SK-N-SH (cell line): ENCODE data around the gene AEBP1. TPM values are rescaled to one million over a fixed set of nuclear protein-coding genes. Genes with fewer than 3 reads are reported as not detected.

ENCODE experiments used
- CTCF ChIA-PET: fragments of 300-600, 350-600 bp; formaldehyde crosslinking; extraction: SDS; loops from one replicate; lab custom pipeline; 2021; lab: Yijun Ruan, JAX
- POLR2A ChIA-PET: fragments of 350-600 bp; sonication (Branson Sonifier 250); formaldehyde crosslinking; extraction: SDS; loops from one replicate; lab custom pipeline; 2020; ENCODE audit warnings: antibody characterized with exemption, inconsistent platforms; lab: Yijun Ruan, JAX
- DNase-seq: peaks from one replicate; pipeline ENCODE4 v3.0.0; 2012
- H2AFZ ChIP-seq: fragments of 200-600 bp; sonication (generic); 2 replicates; pipeline ENCODE4 v1.8.1; 2016; ENCODE audit warnings: antibody characterized with exemption, mild to moderate bottlenecking, low read depth
- H3F3A ChIP-seq: fragments of 200-600 bp; sonication (generic); replicated peaks from 2 replicates; pipeline ENCODE3; 2016; ENCODE audit warnings: antibody characterized with exemption, mild to moderate bottlenecking; ENCODE audit not compliant: insufficient read depth
- H3K27ac ChIP-seq, 2 experiments: fragments of 200-500 bp in 1 of 2; fragments of 200-600 bp in 1 of 2; sonication (Bioruptor generic) in 1 of 2; sonication (generic), shearing (Covaris generic) in 1 of 2; 2 replicates each; pipeline versions ENCODE4 v1.5.1 to v1.6.1; 2014 to 2016; ENCODE audit warnings: low read depth in 2 of 2, inconsistent platforms in 1 of 2, low read length in 1 of 2, mild to moderate bottlenecking in 1 of 2, mixed read lengths in 1 of 2
- H3K27me3 ChIP-seq: fragments of 200-600 bp; sonication (generic), shearing (Covaris generic); 2 replicates; pipeline ENCODE4 v1.6.1; 2016; ENCODE audit warnings: mixed run types; ENCODE audit not compliant: insufficient read depth
- H3K36me3 ChIP-seq, 2 experiments: fragments of 200-500 bp in 1 of 2; fragments of 200-600 bp in 1 of 2; sonication (Bioruptor generic) in 1 of 2; sonication (generic) in 1 of 2; replicated peaks in 1 of 2; 2 replicates each; pipeline versions ENCODE3 to v1.5.1; 2014 to 2016; ENCODE audit warnings: low read length in 1 of 2, mild to moderate bottlenecking in 1 of 2; ENCODE audit not compliant: insufficient read depth in 2 of 2, control insufficient read depth in 1 of 2
- H3K4me1 ChIP-seq, 2 experiments: fragments of 200-500 bp in 1 of 2; fragments of 200-600 bp in 1 of 2; sonication (Bioruptor generic) in 1 of 2; sonication (generic), shearing (Covaris generic) in 1 of 2; 2 replicates each; pipeline versions ENCODE4 v1.5.1 to v1.6.1; 2014 to 2016; ENCODE audit warnings: low read depth in 1 of 2, low read length in 1 of 2, mixed run types in 1 of 2; ENCODE audit not compliant: insufficient read depth in 2 of 2, control insufficient read depth in 1 of 2
- H3K4me2 ChIP-seq: fragments of 200-600 bp; sonication (generic), shearing (Covaris generic); 2 replicates; pipeline ENCODE4 v1.6.1; 2017; ENCODE audit warnings: mixed run types
- H3K4me3 ChIP-seq, 2 experiments: fragments of 200-500 bp in 1 of 2; fragments of 200-600 bp in 1 of 2; sonication (Bioruptor generic) in 1 of 2; sonication (generic), shearing (Covaris generic) in 1 of 2; 2 replicates each; pipeline versions ENCODE4 v1.5.1 to v1.8.1; 2014 to 2016; ENCODE audit warnings: low read depth in 2 of 2, inconsistent platforms in 1 of 2, low read length in 1 of 2, mild to moderate bottlenecking in 1 of 2, mixed read lengths in 1 of 2, moderate library complexity in 1 of 2
- H3K79me2 ChIP-seq: fragments of 200-600 bp; sonication (generic); 2 replicates; pipeline ENCODE4 v1.8.1; 2017; ENCODE audit warnings: mild to moderate bottlenecking; ENCODE audit not compliant: insufficient read depth
- H3K9ac ChIP-seq: fragments of 200-600 bp; sonication (generic); 2 replicates; pipeline ENCODE4 v1.6.1; 2017; ENCODE audit warnings: mixed run types
- H3K9me2 ChIP-seq: fragments of 200-600 bp; sonication (generic); 2 replicates; pipeline ENCODE4 v1.6.1; 2017; ENCODE audit warnings: mixed run types
- H3K9me3 ChIP-seq: fragments of 200-600 bp; sonication (generic); 2 replicates; pipeline ENCODE4 v1.6.1; 2017; ENCODE audit warnings: mixed run types, mild to moderate bottlenecking, moderate library complexity
- H4K20me1 ChIP-seq: fragments of 200-600 bp; sonication (generic); 2 replicates; pipeline ENCODE4 v1.6.1; 2017; ENCODE audit warnings: mild to moderate bottlenecking, mixed run types; ENCODE audit not compliant: insufficient read depth
- EP300 ChIP-seq, 2 experiments: IDR thresholded peaks; 2 replicates each; pipeline versions ENCODE4 v1.4.0 to v1.6.1; 2012; ENCODE audit warnings: borderline replicate concordance in 1 of 2, low read depth in 1 of 2, low read length in 1 of 2
- FOXJ3 ChIP-seq: sonication (generic); formaldehyde crosslinking; IDR thresholded peaks from 2 replicates; pipeline ENCODE4 v1.5.1; 2020; ENCODE audit warnings: mild to moderate bottlenecking, missing genetic modification reagents
- MEF2A ChIP-seq: IDR thresholded peaks from 2 replicates; pipeline ENCODE4 v1.4.0; 2012; ENCODE audit warnings: low read depth, borderline replicate concordance
- POLR2AphosphoS5 ChIP-seq: IDR thresholded peaks from 2 replicates; pipeline ENCODE4 v1.6.1; 2012; ENCODE audit warnings: low read depth, low read length
- RAD21 ChIP-seq: IDR thresholded peaks from 2 replicates; pipeline ENCODE4 v1.6.1; 2012; ENCODE audit warnings: mild to moderate bottlenecking, low read length
- RCOR1 ChIP-seq: fragments of 150-350 bp; IDR thresholded peaks from 2 replicates; pipeline ENCODE4 v1.6.1; 2017; ENCODE audit warnings: antibody characterized with exemption, low read length
- RXRA ChIP-seq: IDR thresholded peaks from 2 replicates; pipeline ENCODE4 v1.4.0; 2012; ENCODE audit warnings: low read depth, mild to moderate bottlenecking, borderline replicate concordance
- TCF12 ChIP-seq: IDR thresholded peaks from 2 replicates; pipeline ENCODE4 v1.4.0; 2012
- TEAD4 ChIP-seq: IDR thresholded peaks from 2 replicates; pipeline ENCODE4 v1.4.0; 2012; ENCODE audit warnings: mild to moderate bottlenecking, borderline replicate concordance; ENCODE audit not compliant: insufficient read depth
- WGBS: methylation state at CpG from one replicate; pipeline ENCODE4 v1.1.6; 2017; ENCODE audit warnings: low lambda C conversion rate; 5-methylcytosine and 5-hydroxymethylcytosine counted together
- polyA plus RNA-seq, 3 experiments: library from polyadenylated mRNA; depleted of rRNA; stranded (reverse); fragments of >200 nt; gene quantifications; 2 replicates each; pipeline ENCODE4 v1.2.3, GENCODE V29; 2012
- TF ChIP-seq, protein P1 (sequence below): IDR thresholded peaks from 2 replicates; pipeline ENCODE4 v1.4.0; 2012; ENCODE audit warnings: low read depth, borderline replicate concordance
- TF ChIP-seq, protein P2 (sequence below): IDR thresholded peaks from 2 replicates; pipeline ENCODE4; 2012
- TF ChIP-seq, protein P3 (sequence below): fragments of 150-350 bp; IDR thresholded peaks from 2 replicates; pipeline ENCODE4 v1.6.1; 2017; ENCODE audit warnings: antibody characterized with exemption, low read length, low read depth, borderline replicate concordance
- TF ChIP-seq, protein P4 (sequence below): fragments of 200-600 bp; sonication (generic); IDR thresholded peaks from 2 replicates; pipeline ENCODE4 v1.6.1; 2017; ENCODE audit warnings: antibody characterized with exemption, mild to moderate bottlenecking, moderate library complexity

Gene AEBP1
- polyA plus RNA-seq, 1 of the 3 experiments (the other 2 are of a cell fraction): 105 TPM

DNA sequence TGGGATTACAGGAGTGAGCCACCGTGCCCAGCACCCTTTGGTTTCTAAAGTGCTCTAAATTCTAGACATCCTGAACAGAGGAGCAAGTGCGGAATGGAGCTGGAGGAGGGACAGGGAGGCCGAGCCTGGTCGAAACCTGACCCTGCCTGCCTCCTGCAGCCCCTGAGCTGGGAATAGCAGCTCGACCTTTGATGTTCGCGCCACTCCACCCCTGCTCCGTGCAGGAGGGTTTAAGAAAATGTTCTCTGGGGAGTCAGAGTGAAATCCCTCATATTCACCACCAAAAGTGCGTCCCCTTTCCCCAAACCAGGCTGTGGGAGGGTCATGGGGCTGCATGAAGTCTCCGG is 40.6 kb upstream of the AEBP1 start:
- Histone ChIP-seq H2AFZ (no peak overlapping the region), H4K20me1 (no peaks in the 10 kb centered on the region), H3K9me2 (no peaks in the 10 kb centered on the region), H3K27ac (no peak overlapping the region; a peak in 1 of 4 replicates), H3F3A (peaks cover 24% of the 10 kb centered on the region), H3K9me3 (no peaks in the 10 kb centered on the region), H3K4me3 (no peak overlapping the region), H3K36me3 (peaks cover 10 to 41% of the 10 kb centered on the region in 2 experiments), H3K4me2 (no peak overlapping the region), H3K4me1 (peaks cover 4 to 43% of the 10 kb centered on the region in 2 experiments; a peak in 3 of 4 replicates), H3K27me3 (no peaks in the 10 kb centered on the region), H3K79me2 (no peaks in the 10 kb centered on the region), H3K9ac (no peak overlapping the region)
- DNase-seq: no peak
- ChIA-PET CTCF (interaction anchor here (0.9 to 2.5 kb wide), 6 partner anchors 9 to 139 kb away, joined by 3 to 11 read pairs (median 4); no protein-coding TSS in a partner anchor), POLR2A (interaction anchor here (0.9 to 1.5 kb wide), 3 partner anchors 9 to 78 kb away, joined by 3 to 6 read pairs (median 5); no protein-coding TSS in a partner anchor)
- WGBS: 98% methylated on average over 8 of the region's 10 CpGs
- no peak for TF ChIP-seq FOXJ3 (CRISPR knock-in tag)
- TF ChIP-seq, protein P1, sequence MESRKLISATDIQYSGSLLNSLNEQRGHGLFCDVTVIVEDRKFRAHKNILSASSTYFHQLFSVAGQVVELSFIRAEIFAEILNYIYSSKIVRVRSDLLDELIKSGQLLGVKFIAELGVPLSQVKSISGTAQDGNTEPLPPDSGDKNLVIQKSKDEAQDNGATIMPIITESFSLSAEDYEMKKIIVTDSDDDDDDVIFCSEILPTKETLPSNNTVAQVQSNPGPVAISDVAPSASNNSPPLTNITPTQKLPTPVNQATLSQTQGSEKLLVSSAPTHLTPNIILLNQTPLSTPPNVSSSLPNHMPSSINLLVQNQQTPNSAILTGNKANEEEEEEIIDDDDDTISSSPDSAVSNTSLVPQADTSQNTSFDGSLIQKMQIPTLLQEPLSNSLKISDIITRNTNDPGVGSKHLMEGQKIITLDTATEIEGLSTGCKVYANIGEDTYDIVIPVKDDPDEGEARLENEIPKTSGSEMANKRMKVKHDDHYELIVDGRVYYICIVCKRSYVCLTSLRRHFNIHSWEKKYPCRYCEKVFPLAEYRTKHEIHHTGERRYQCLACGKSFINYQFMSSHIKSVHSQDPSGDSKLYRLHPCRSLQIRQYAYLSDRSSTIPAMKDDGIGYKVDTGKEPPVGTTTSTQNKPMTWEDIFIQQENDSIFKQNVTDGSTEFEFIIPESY: no peak
- no peak for TF ChIP-seq RCOR1
- no peak for TF ChIP-seq MEF2A
- no peak for TF ChIP-seq TCF12
- no peak for TF ChIP-seq POLR2AphosphoS5
- no peak for TF ChIP-seq RAD21
- no peak for TF ChIP-seq RXRA
- TF ChIP-seq TEAD4: no peak
- TF ChIP-seq, protein P2, sequence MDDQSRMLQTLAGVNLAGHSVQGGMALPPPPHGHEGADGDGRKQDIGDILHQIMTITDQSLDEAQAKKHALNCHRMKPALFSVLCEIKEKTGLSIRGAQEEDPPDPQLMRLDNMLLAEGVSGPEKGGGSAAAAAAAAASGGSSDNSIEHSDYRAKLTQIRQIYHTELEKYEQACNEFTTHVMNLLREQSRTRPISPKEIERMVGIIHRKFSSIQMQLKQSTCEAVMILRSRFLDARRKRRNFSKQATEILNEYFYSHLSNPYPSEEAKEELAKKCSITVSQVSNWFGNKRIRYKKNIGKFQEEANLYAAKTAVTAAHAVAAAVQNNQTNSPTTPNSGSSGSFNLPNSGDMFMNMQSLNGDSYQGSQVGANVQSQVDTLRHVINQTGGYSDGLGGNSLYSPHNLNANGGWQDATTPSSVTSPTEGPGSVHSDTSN: no peak
- TF ChIP-seq, protein P3, sequence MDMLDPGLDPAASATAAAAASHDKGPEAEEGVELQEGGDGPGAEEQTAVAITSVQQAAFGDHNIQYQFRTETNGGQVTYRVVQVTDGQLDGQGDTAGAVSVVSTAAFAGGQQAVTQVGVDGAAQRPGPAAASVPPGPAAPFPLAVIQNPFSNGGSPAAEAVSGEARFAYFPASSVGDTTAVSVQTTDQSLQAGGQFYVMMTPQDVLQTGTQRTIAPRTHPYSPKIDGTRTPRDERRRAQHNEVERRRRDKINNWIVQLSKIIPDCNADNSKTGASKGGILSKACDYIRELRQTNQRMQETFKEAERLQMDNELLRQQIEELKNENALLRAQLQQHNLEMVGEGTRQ: no peak
- TF ChIP-seq, protein P4, sequence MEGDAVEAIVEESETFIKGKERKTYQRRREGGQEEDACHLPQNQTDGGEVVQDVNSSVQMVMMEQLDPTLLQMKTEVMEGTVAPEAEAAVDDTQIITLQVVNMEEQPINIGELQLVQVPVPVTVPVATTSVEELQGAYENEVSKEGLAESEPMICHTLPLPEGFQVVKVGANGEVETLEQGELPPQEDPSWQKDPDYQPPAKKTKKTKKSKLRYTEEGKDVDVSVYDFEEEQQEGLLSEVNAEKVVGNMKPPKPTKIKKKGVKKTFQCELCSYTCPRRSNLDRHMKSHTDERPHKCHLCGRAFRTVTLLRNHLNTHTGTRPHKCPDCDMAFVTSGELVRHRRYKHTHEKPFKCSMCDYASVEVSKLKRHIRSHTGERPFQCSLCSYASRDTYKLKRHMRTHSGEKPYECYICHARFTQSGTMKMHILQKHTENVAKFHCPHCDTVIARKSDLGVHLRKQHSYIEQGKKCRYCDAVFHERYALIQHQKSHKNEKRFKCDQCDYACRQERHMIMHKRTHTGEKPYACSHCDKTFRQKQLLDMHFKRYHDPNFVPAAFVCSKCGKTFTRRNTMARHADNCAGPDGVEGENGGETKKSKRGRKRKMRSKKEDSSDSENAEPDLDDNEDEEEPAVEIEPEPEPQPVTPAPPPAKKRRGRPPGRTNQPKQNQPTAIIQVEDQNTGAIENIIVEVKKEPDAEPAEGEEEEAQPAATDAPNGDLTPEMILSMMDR: no peak
- no peak for TF ChIP-seq EP300 (IDR thresholded peaks at IDR 0.05; ENCODE audit: borderline replicate concordance in 1 of 2, low read depth in 1 of 2, low read length in 1 of 2)
